GM18498 (cell line): ENCODE data around the gene MYO1F.
"Not testable (repeated sequence)": the region's sequence is repeated elsewhere in the genome, so short reads cannot be mapped to it uniquely, and the experiment has no call there.

ENCODE experiments used
- ATAC-seq: cut with Tn5 transposase; IDR thresholded peaks from one replicate; pipeline ENCODE4 v1.9.1; 2021; ENCODE audit warnings: mild to moderate bottlenecking, moderate library complexity; ENCODE audit not compliant: unreplicated experiment

The MYO1F gene

GRCh38 chr19:8519388-8519787 lies 57.9 kb downstream of the MYO1F start:
- ATAC-seq, result no peak

- ATAC-seq, result no peak
Observed at GRCh38 chr19:8518536-8518935, 58.7 kb downstream of the MYO1F start.

- ATAC-seq, result no peak
Observed at GRCh38 chr19:8517551-8518442, 59.4 kb downstream of the MYO1F start.

GRCh38 chr19:8515317-8515716 lies 61.9 kb downstream of the MYO1F start:
- no peak for ATAC-seq

GRCh38 chr19:8514505-8515009 lies 62.7 kb downstream of the MYO1F start:
- not testable (repeated sequence) for ATAC-seq

GRCh38 chr19:8513687-8514504 lies 63.3 kb downstream of the MYO1F start, which contains the start of gene ZNF414:
ZNF414 (minus strand) TSS chr19:8514167; CDS start chr19:8514046, 121 bp downstream.
- peak; percentile 88 for ATAC-seq

GRCh38 chr19:8513036-8513686 lies 64.1 kb downstream of the MYO1F start:
- ATAC-seq, result no peak

- ATAC-seq, result no peak
Observed at GRCh38 chr19:8512115-8512967, 64.9 kb downstream of the MYO1F start.

GRCh38 chr19:8511573-8512101 lies 65.6 kb downstream of the MYO1F start:
- ATAC-seq, result no peak

- no peak for ATAC-seq
Observed at GRCh38 chr19:8510589-8511115, 66.6 kb downstream of the MYO1F start.

GRCh38 chr19:8506402-8506957 lies 70.8 kb downstream of the MYO1F start:
- no peak for ATAC-seq

GRCh38 chr19:8505680-8506401 lies 71.4 kb downstream of the MYO1F start:
- ATAC-seq, result peak; percentile 57

- no peak for ATAC-seq
Observed at GRCh38 chr19:8504919-8505318, 72.3 kb downstream of the MYO1F start.

- no peak for ATAC-seq
Observed at GRCh38 chr19:8504171-8504570, 73.1 kb downstream of the MYO1F start.

GRCh38 chr19:8503510-8503909 lies 73.7 kb downstream of the MYO1F start:
- ATAC-seq, result no peak

- no peak for ATAC-seq
Observed at GRCh38 chr19:8501981-8502380, 75.3 kb downstream of the MYO1F start.

- no peak for ATAC-seq
Observed at GRCh38 chr19:8501516-8501915, 75.7 kb downstream of the MYO1F start.

GRCh38 chr19:8500158-8500557 lies 77.1 kb downstream of the MYO1F start:
- no peak for ATAC-seq
